HG02763 (cell line): ENCODE data around the gene TFPI2.

ENCODE experiments used
- ATAC-seq: cut with Tn5 transposase; IDR thresholded peaks from one replicate; pipeline ENCODE4 v1.9.1; 2021; ENCODE audit warnings: mild to moderate bottlenecking, moderate library complexity; ENCODE audit not compliant: unreplicated experiment

The TFPI2 gene

GRCh38 chr7:93910076-93910994 lies 19.8 kb upstream of the TFPI2 start:
- ATAC-seq: no peak

GRCh38 chr7:93906267-93906666 lies 15.7 kb upstream of the TFPI2 start, which contains the start of gene GNGT1:
Gene GNGT1 (plus strand): TSS chr7:93906567. CDS start chr7:93906747, 180 bp downstream.
- ATAC-seq: no peak

- ATAC-seq: no peak
Observed at GRCh38 chr7:93902777-93903423, 12.3 kb upstream of the TFPI2 start.

GRCh38 chr7:93897680-93898079 lies 7.1 kb upstream of the TFPI2 start:
- no peak for ATAC-seq

- no peak for ATAC-seq
Observed at GRCh38 chr7:93895859-93896600, 5.5 kb upstream of the TFPI2 start.

GRCh38 chr7:93894966-93895640 lies 4.5 kb upstream of the TFPI2 start:
- ATAC-seq: no peak

GRCh38 chr7:93894426-93894825 lies 3.9 kb upstream of the TFPI2 start:
- ATAC-seq: no peak

GRCh38 chr7:93890041-93890463 lies 501 bp downstream of the TFPI2 start:
- peak; percentile 43 for ATAC-seq

- no peak for ATAC-seq
Observed at GRCh38 chr7:93889261-93889660, 1.3 kb downstream of the TFPI2 start.

- no peak for ATAC-seq
Observed at GRCh38 chr7:93884541-93884940, 6.0 kb downstream of the TFPI2 start.

- ATAC-seq: no peak
Observed at GRCh38 chr7:93883917-93884345, 6.6 kb downstream of the TFPI2 start.

GRCh38 chr7:93883078-93883916 lies 7.3 kb downstream of the TFPI2 start:
- no peak for ATAC-seq

GRCh38 chr7:93882468-93882867 lies 8.1 kb downstream of the TFPI2 start:
- no peak for ATAC-seq

- no peak for ATAC-seq
Observed at GRCh38 chr7:93879356-93879755, 11.2 kb downstream of the TFPI2 start.

- no peak for ATAC-seq
Observed at GRCh38 chr7:93877742-93878141, 12.8 kb downstream of the TFPI2 start.

- ATAC-seq: no peak
Observed at GRCh38 chr7:93873998-93874574, 16.5 kb downstream of the TFPI2 start.

GRCh38 chr7:93866886-93867285 lies 23.7 kb downstream of the TFPI2 start:
- ATAC-seq: no peak

- no peak for ATAC-seq
Observed at GRCh38 chr7:93862651-93863050, 27.9 kb downstream of the TFPI2 start.

- ATAC-seq: no peak
Observed at GRCh38 chr7:93861325-93861949, 29.1 kb downstream of the TFPI2 start.
